ENCODE measurements around the gene POLR2F.
"Not testable (repeated sequence)": the region's sequence is repeated elsewhere in the genome, so short reads cannot be mapped to it uniquely, and the experiment has no call there.

POLR2F gene

DNA sequence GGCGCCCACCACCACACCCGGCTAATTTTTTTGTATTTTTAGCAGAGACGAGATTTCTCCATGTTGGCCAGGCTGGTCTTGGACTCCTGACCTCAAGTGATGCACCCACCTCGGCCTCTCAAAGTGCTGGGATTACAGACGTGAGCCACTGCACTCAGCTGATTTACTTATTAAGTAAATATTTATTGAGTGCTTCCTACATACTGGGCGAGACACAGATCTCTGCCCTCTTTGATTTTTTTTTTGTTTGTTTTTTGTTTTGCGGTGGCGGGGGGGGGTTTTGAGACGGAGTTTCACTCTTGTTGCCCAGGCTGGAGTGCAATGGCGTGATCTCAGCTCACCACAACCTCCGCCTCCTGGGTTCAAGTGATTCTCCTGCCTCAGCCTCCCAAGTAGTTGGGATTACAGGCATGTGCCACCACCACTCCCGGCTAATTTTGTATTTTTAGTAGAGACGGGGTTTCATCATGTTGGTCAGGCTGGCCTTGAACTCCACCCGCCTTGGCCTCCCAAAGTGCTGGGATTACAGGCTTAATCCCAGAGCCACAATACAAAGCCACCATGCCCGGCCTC, 2.4 kb downstream of the POLR2F start:
- not testable (repeated sequence) for DNase-seq

DNA sequence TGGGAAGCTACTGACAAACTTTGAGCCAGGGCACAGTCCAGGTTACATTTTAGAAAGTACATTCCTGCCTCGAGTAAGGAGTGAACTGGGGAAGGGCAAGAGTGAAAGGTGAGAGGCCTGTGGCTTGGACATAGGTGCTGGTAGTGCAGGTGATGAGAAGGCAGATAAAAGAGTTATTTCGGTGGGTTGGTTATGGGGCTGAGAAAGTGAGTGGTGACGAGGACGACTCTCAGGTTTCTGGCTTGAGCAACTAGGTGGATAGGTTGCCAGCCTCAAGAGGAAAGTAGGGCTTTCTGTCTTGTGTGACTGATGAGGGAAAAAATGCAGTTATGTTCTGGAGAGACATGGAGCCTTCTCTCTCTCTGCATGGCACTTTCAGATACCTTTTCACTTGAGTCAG, 3.7 kb downstream of the POLR2F start:
- DNase-seq, result no peak

DNA sequence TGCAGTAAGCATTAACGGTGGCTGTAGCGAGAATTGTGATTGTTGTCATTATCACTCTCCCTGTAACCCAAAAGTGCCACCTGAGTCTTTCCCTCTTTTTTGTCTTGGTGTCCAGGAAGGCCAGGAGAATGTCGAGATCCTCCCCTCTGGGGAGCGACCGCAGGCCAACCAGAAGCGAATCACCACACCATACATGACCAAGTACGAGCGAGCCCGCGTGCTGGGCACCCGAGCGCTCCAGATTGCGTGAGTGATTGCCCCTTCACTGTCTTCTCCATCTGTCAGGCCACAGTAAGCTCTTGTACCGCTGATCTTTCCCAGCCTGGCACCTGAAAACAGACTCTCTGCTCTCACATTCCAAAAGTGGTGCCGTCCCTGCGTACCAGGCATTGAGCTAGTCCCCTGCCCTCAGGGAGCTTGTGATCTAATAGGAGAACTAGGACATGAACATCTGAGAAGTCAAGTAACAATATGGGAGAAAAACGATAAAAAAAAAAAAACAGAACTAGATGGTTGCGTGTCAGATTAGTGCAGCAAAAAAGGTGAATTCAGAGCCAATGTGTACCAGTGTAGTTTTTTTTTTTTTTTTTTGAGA, 5.8 kb downstream of the POLR2F start:
- no peak for DNase-seq

DNA sequence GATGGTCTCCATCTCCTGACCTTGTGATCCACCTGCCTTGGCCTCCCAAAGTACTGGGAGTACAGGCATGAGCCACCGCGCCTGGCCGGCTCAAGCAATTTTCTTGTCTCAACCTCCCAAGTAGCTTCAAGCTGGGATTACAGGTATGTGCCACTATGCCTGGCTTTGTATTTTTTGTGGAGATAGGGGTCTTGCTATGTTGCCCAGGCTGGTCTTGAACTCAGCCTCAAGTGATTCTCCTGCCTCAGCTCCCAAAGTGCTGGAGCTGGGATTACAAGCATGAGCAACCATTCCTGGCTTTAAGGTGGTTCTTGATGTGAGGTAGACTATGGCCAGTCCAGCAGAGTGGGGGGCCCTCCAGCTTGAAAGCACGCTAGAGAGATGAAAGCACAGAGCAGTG, 7.6 kb downstream of the POLR2F start:
- no peak for DNase-seq

GRCh38 chr22:37965940-37966664, 12.6 kb downstream of the POLR2F start:
- DNase-seq, result no peak

- DNase-seq, result no peak
Observed at GRCh38 chr22:37967147-37967546, 13.6 kb downstream of the POLR2F start.

DNA sequence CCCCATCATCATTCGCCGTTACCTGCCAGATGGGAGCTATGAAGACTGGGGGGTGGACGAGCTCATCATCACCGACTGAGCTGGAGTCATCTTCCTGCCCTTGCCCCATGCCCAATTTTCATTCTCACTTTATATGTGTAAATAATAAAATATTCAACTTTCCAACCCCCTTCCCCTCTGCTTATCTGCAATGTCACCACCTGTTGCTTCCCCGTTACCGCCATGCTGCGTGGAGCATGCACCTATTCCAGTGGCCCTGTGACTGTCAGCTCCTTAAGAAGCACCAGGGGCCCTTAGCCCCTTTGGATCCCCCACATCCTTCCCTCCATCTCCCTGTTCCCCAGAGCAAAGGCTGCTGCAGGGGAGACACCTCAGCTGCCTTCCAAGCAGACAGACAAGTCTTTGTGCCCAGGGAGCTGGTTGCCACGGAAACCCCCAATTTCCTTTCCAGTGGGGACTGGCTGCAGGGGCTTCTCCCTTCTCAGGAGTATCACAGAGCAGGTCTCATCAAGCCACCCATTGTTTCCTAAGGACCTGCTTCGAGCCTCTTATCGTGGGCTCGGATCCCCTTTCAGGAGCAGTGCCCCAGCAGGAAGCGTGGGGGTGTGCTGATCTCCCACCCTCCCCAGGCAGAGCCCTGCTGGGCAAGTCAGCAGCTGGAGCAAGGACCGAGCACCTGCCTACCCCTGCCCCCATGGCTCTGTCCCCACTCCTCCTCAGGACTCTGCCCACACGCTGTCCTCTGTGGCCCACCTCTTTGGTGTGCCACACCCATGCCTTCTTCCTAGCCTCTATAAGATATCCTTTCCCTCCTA, 14.3 kb downstream of the POLR2F start:
- DNase-seq, result no peak

- DNase-seq, result no peak
Observed at GRCh38 chr22:37968452-37969251, 15.2 kb downstream of the POLR2F start.

DNA sequence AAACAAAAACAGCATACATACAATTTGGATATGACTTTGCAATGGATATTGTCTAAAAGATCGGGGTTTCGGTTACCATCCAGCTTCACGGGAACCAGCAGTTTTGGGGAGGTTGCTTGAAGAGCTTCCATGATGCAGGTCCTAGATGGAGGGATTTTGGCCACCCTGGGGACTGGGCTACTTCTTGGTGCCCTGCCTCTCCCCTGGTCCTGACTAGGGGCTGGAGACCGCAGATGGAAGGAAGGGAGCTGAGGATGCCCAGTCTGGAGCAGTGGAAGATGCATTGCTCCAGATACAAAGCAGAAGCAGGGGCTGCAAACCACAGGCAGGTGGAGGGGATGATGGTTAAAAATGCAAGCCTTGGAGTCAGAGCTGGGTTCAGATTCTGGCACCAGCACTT, 17.4 kb downstream of the POLR2F start:
- no peak for DNase-seq

DNA sequence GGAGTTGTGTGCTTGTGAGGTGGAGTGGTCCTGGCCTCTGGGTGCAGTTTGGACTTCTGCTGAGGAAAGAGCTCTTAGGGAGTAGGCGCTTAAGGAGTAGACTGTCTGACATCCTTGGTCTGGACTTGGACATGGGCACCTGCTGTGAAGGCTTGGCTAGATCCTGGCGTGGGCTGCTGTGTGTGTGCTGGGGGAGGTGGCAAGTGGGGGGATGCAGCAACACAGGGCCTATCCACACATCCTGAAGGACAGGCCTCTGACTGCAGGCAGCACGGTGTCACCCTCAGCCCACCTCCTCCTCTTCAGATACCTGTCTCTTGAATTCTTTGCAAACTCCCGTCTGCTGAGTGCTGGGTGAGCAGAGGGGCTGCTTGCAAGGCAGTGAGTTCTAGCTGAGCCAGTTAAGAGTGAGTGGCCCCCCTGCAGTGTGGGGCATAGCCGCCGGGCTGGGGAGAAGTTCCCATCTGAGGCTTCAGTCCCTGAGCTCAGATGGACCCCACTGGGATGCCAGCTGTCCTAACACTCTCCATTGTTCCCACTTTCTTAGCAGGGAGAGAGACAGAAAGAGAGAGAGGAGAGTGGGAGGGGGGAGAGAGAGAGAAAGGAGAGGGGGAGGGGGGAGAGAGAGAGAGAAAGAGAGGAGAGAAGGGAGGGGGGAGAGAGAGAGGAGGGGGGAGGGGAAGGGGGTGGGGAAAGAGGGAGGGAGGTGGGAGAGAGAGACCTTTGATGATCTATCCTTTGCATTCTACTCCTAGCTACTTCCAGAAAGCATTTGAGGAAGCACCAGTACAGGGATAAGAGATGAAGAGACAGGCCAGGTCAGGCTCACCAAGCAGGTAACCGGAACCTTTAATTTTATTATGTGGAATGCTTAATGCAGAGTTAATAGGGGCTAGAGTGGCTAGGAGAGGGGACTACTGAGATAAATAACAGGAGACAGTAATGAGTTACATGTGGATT, 18.3 kb downstream of the POLR2F start:
- DNase-seq, result no peak

GRCh38 chr22:37972527-37972926, 19.0 kb downstream of the POLR2F start:
- DNase-seq, result no peak

GRCh38 chr22:37973271-37974170, 20.0 kb downstream of the POLR2F start:
- no peak for DNase-seq

DNA sequence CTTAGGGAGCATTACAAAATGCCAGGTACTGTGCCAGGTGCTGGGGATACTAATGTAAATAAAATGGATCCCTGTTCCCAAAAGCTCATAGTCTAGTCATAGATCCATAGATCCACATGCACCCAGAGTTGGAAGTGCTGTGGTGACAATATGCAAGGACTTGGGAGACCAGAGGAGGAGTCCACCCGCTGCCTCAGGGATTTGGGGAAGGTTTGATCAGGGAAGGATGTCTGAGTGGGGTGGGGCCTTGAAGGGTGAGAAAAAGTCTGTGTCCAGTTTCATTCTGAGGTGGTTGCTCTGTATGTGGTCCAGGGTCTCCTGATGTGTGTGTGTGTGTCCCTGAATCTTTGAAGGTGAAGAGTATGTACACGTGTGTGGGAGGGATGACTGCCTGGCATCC, 21.7 kb downstream of the POLR2F start:
- no peak for DNase-seq

DNA sequence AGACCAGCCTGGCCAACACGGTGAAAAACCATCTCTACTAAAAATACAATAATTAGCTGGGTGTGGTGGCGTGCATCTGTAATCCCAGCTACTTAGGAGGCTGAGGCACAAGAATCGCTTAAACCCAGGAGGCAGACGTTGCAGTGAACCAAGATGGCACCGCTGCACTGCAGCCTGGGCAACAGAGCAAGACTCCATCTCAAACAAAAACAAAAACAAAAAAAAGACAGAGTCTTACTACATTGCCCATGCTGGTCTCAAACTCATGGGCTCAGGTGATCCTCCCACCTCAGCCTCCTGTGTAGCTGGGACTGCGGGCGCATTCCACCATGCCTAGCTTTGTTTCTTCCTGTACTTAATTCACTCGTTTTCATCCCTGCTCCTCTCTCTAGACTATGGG, 22.5 kb downstream of the POLR2F start:
- not testable (repeated sequence) for DNase-seq

- no peak for DNase-seq
Observed at GRCh38 chr22:37976547-37976946, 23.0 kb downstream of the POLR2F start.

DNA sequence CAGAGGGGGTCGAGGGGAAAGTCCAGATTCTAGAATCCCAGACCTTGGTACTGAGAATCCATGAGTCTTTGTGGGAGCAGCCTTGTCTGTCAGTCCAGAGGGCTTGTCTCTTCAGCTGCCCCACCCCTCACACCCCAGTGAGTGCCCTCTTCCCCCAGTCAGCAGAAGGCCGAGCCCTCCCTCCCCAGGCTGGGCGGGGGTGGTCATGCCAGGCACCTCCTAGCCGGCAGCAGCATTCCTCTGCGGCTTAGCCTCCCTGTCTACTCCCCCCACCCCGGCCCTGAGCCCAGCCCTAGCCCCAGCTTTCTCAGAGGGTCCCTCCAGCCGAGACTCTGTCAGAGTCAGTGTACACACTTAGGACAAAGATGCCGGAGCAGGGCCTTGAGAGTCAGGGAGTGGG, 26.3 kb downstream of the POLR2F start:
- no peak for DNase-seq

GRCh38 chr22:37981282-37982011, 27.9 kb downstream of the POLR2F start:
- no peak for DNase-seq

- DNase-seq, result no peak
Observed at GRCh38 chr22:37982151-37982785, 28.8 kb downstream of the POLR2F start.

Measured in activated CD4-positive, alpha-beta T cell treated with anti-CD3 and anti-CD28 coated beads for 4 hours (primary cell).